Mesenchymal stem cell (in vitro differentiated cells and primary cell): ENCODE data around the gene CDPF1.

Experiments
- DNase-seq: peaks from one replicate; pipeline ENCODE4 v3.0.0-alpha.2; 2013
- H2AFZ ChIP-seq: one replicate; pipeline ENCODE4 v1.6.1; 2013; ENCODE audit warnings: low read depth, mild to moderate bottlenecking, control low read depth, inconsistent platforms, low read length, moderate library complexity
- H2AK5ac ChIP-seq: 2 replicates; pipeline ENCODE4 v1.6.1; 2013; ENCODE audit warnings: low read length, moderate library complexity, mild to moderate bottlenecking, inconsistent platforms; ENCODE audit not compliant: severe bottlenecking
- H2BK120ac ChIP-seq: one replicate; pipeline ENCODE4 v1.6.1; 2013; ENCODE audit warnings: low read depth, mild to moderate bottlenecking, inconsistent platforms, low read length, moderate library complexity
- H2BK12ac ChIP-seq, 2 experiments: one replicate each; pipeline ENCODE4 v1.6.1; 2013; ENCODE audit warnings: inconsistent platforms in 2 of 2, low read length in 2 of 2, mild to moderate bottlenecking in 2 of 2, moderate library complexity in 2 of 2, control low read depth in 1 of 2
- H2BK15ac ChIP-seq: one replicate; pipeline ENCODE4 v1.6.1; 2013; ENCODE audit warnings: mild to moderate bottlenecking, low read depth, inconsistent platforms; ENCODE audit not compliant: poor library complexity, severe bottlenecking
- H2BK5ac ChIP-seq: 2 replicates; pipeline ENCODE4 v1.6.1; 2013; ENCODE audit warnings: low read depth, mild to moderate bottlenecking, low read length, control low read depth, inconsistent platforms; ENCODE audit not compliant: poor library complexity, severe bottlenecking
- H3K14ac ChIP-seq, 2 experiments: one replicate each; pipeline ENCODE4 v1.6.1; 2013; ENCODE audit warnings: inconsistent platforms in 2 of 2, low read length in 2 of 2, control low read depth in 1 of 2, mild to moderate bottlenecking in 1 of 2, moderate library complexity in 1 of 2
- H3K18ac ChIP-seq, 2 experiments: one replicate each; pipeline ENCODE4 v1.6.1; 2013; ENCODE audit warnings: inconsistent platforms in 2 of 2, low read length in 2 of 2, control low read depth in 1 of 2, low read depth in 1 of 2, mild to moderate bottlenecking in 1 of 2
- H3K23ac ChIP-seq, 2 experiments: one replicate each; pipeline ENCODE4 v1.6.1; 2013; ENCODE audit warnings: inconsistent platforms in 2 of 2, low read length in 2 of 2, mild to moderate bottlenecking in 2 of 2, moderate library complexity in 2 of 2, control low read depth in 1 of 2
- H3K27ac ChIP-seq: 2 replicates; pipeline ENCODE4 v1.5.1; 2013; ENCODE audit warnings: mild to moderate bottlenecking, moderate library complexity, low read length, control low read depth, inconsistent platforms; ENCODE audit not compliant: poor library complexity, severe bottlenecking
- H3K27me3 ChIP-seq, 2 experiments: 2 replicates each; pipeline versions ENCODE4 v1.6.1 to v1.7.0; 2013; ENCODE audit warnings: low read length in 2 of 2, mild to moderate bottlenecking in 2 of 2, moderate library complexity in 2 of 2, control low read depth in 1 of 2, inconsistent platforms in 1 of 2; ENCODE audit not compliant: control insufficient read depth in 1 of 2, insufficient read depth in 1 of 2
- H3K36me3 ChIP-seq, 2 experiments: 2 replicates each; pipeline versions ENCODE4 v1.6.1 to v1.7.0; 2013; ENCODE audit warnings: low read length in 2 of 2, control low read depth in 1 of 2, inconsistent platforms in 1 of 2, low read depth in 1 of 2, mild to moderate bottlenecking in 1 of 2; ENCODE audit not compliant: insufficient read depth in 2 of 2, control insufficient read depth in 1 of 2
- H3K4ac ChIP-seq, 2 experiments: one replicate each; pipeline ENCODE4 v1.6.1; 2013; ENCODE audit warnings: inconsistent platforms in 2 of 2, low read length in 2 of 2, mild to moderate bottlenecking in 2 of 2, moderate library complexity in 2 of 2, control low read depth in 1 of 2, low read depth in 1 of 2
- H3K4me1 ChIP-seq: 2 replicates; pipeline ENCODE4 v1.6.1; 2013; ENCODE audit warnings: low read depth, low read length, control low read depth; ENCODE audit not compliant: control insufficient read depth, insufficient read depth
- H3K4me2 ChIP-seq: 2 replicates; pipeline ENCODE4 v1.6.1; 2013; ENCODE audit warnings: low read length, mild to moderate bottlenecking, inconsistent platforms; ENCODE audit not compliant: poor library complexity, severe bottlenecking
- H3K4me3 ChIP-seq, 2 experiments: 2 replicates each; pipeline versions ENCODE4 v1.5.1 to v1.7.0; 2013; ENCODE audit warnings: low read length in 2 of 2, mild to moderate bottlenecking in 2 of 2, control low read depth in 1 of 2, low read depth in 1 of 2; ENCODE audit not compliant: insufficient read depth in 1 of 2
- H3K79me1 ChIP-seq: replicated peaks from 2 replicates; pipeline ENCODE4 v1.6.1; 2013; ENCODE audit warnings: mild to moderate bottlenecking, control low read depth, low read length, inconsistent platforms; ENCODE audit not compliant: poor library complexity, severe bottlenecking
- H3K9ac ChIP-seq: 2 replicates; pipeline ENCODE4 v1.7.0; 2013; ENCODE audit warnings: mild to moderate bottlenecking, low read length, moderate library complexity
- H3K9me3 ChIP-seq: 2 replicates; pipeline ENCODE4 v1.7.0; 2013; ENCODE audit warnings: mild to moderate bottlenecking, low read length; ENCODE audit not compliant: control insufficient read depth
- H4K8ac ChIP-seq: one replicate; pipeline ENCODE4 v1.6.1; 2013; ENCODE audit warnings: inconsistent platforms, mild to moderate bottlenecking, low read length, moderate library complexity
- H4K91ac ChIP-seq: one replicate; pipeline ENCODE4 v1.6.1; 2013; ENCODE audit warnings: mild to moderate bottlenecking, low read length, inconsistent platforms
- WGBS: methylation state at CpG from one replicate; pipeline ENCODE4 v1.1.7; 2013; ENCODE audit warnings: mixed read lengths; 5-methylcytosine and 5-hydroxymethylcytosine counted together

The CDPF1 gene

GRCh38 chr22:46280063-46280817 is 30.1 kb upstream of the CDPF1 start:
- Histone ChIP-seq H3K27me3 (no peaks in the 10 kb centered on the region), H3K27ac (no peak overlapping the region), H3K36me3 (peaks cover 81 to 91% of the 10 kb centered on the region in 2 experiments), H3K79me1 (peaks cover 11% of the 10 kb centered on the region), H2BK15ac (no peak overlapping the region), H2BK120ac (no peak overlapping the region), H3K14ac (no peak overlapping the region), H3K9me3 (no peaks in the 10 kb centered on the region), H2AFZ (no peak overlapping the region), H3K23ac (no peak overlapping the region), H3K4me2 (no peak overlapping the region), H3K18ac (no peak overlapping the region), H4K8ac (no peak overlapping the region), H3K4me3 (no peak overlapping the region), H3K4me1 (no peaks in the 10 kb centered on the region), H2BK12ac (no peak overlapping the region), H2AK5ac (no peak overlapping the region), H3K9ac (no peak overlapping the region), H3K4ac (no peak overlapping the region), H2BK5ac (no peak overlapping the region), H4K91ac (no peak overlapping the region)
- WGBS, result 93% methylated on average over 12 of the region's 12 CpGs
- DNase-seq, result no peak

GRCh38 chr22:46278656-46279645 is 28.9 kb upstream of the CDPF1 start:
- H3K23ac ChIP-seq, result no peak overlapping the region
- H4K8ac ChIP-seq, result no peak overlapping the region
- no peak overlapping the region for H3K4me2 ChIP-seq
- no peak overlapping the region for H3K14ac ChIP-seq
- peaks cover 79 to 92% of the 10 kb centered on the region in 2 experiments for H3K36me3 ChIP-seq
- H3K4me1 ChIP-seq, result no peaks in the 10 kb centered on the region
- H2BK120ac ChIP-seq, result no peak overlapping the region
- H2BK5ac ChIP-seq, result no peak overlapping the region
- 95% methylated on average over 20 of the region's 22 CpGs for WGBS
- no peak overlapping the region for H3K9ac ChIP-seq
- no peaks in the 10 kb centered on the region for H3K9me3 ChIP-seq
- H3K18ac ChIP-seq, result no peak overlapping the region
- H2BK15ac ChIP-seq, result no peak overlapping the region
- DNase-seq, result no peak
- H3K79me1 ChIP-seq, result peaks cover 13% of the 10 kb centered on the region
- H4K91ac ChIP-seq, result peak overlapping the region; percentile 21
- H3K27ac ChIP-seq, result no peak overlapping the region
- H2BK12ac ChIP-seq, result no peak overlapping the region
- H3K27me3 ChIP-seq, result no peaks in the 10 kb centered on the region
- H3K4me3 ChIP-seq, result no peak overlapping the region
- H3K4ac ChIP-seq, result no peak overlapping the region
- no peak overlapping the region for H2AFZ ChIP-seq
- H2AK5ac ChIP-seq, result no peak overlapping the region

GRCh38 chr22:46276563-46276962 is 26.5 kb upstream of the CDPF1 start:
- Histone ChIP-seq H2AFZ (no peak overlapping the region), H4K91ac (no peak overlapping the region), H2BK120ac (no peak overlapping the region), H3K4ac (no peak overlapping the region), H3K23ac (no peak overlapping the region), H3K4me1 (no peaks in the 10 kb centered on the region), H2BK15ac (no peak overlapping the region), H2BK5ac (no peak overlapping the region), H4K8ac (no peak overlapping the region), H2AK5ac (no peak overlapping the region), H3K79me1 (peaks cover 19% of the 10 kb centered on the region), H3K36me3 (peaks cover 82 to 93% of the 10 kb centered on the region in 2 experiments), H3K18ac (no peak overlapping the region), H3K14ac (no peak overlapping the region), H3K9ac (no peak overlapping the region), H3K4me3 (no peak overlapping the region), H3K9me3 (no peaks in the 10 kb centered on the region), H3K27ac (no peak overlapping the region), H2BK12ac (no peak overlapping the region), H3K27me3 (no peaks in the 10 kb centered on the region), H3K4me2 (no peak overlapping the region)
- WGBS, result 98% methylated on average over 5 of the region's 7 CpGs
- no peak for DNase-seq
